ENCODE results near the gene WDR86. TPM values are rescaled to one million over a fixed set of nuclear protein-coding genes. Genes with fewer than 3 reads are reported as not detected.

The WDR86 gene
- total RNA-seq, 4 donors from 2014 or later = 5.4 to 11.8 (median 9.6) TPM

GRCh38 chr7:151454932-151455530, 45.2 kb upstream of the WDR86 start:
- DNase-seq (ENCODE audit: extremely low spot score) = no peak
- Histone ChIP-seq H3K27ac (replicated peaks in 1 of 4) (no peak overlapping the region), H3K4me1 (peaks cover 11 to 18% (median 13%) of the 10 kb centered on the region in 4 donors), H3K27me3 (no peaks in the 10 kb centered on the region), H3K4me3 (no peak overlapping the region), H3K9me3 (no peaks in the 10 kb centered on the region), H3K36me3 (no peaks in the 10 kb centered on the region)
- no peak for TF ChIP-seq POLR2A (IDR thresholded peaks at IDR 0.05; ENCODE audit: low read depth)
- intact Hi-C loops (cut with DNase I) = no loop called here
- WGBS = 95% methylated on average over 10 of the region's 15 CpGs

DNA sequence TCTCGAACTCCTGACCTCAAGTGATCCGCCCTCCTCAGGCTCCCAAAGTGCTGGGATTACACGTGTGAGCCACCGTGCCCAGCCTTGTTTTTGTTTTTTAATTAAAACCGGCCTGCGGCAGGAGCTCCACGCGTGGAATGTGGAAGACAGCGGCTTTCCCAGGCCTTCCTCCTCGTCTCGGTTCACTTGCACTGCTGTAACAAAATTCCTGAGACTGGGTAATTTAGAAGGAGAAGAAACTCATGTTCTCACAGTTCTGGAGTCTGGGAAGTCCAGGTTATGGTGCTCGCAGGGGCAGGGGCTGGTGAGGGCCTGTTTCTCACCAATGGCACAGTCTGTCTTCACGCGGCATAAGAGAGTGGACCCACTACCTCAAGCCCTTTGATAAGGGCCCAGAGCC, 44.5 kb upstream of the WDR86 start:
- TF ChIP-seq POLR2A (IDR thresholded peaks at IDR 0.05; ENCODE audit: low read depth) (no peak), CTCF (IDR thresholded peaks at IDR 0.05) (no peak), EP300 (IDR thresholded peaks at IDR 0.05) (no peak), POLR2AphosphoS5 (IDR thresholded peaks at IDR 0.05) (no peak)
- Histone ChIP-seq H3K36me3 (no peaks in the 10 kb centered on the region), H3K27me3 (no peaks in the 10 kb centered on the region), H3K27ac (replicated peaks in 1 of 4) (no peak overlapping the region), H3K4me3 (no peak overlapping the region), H3K9me3 (no peaks in the 10 kb centered on the region), H3K4me1 (peaks cover 5 to 13% (median 8%) of the 10 kb centered on the region in 4 donors)
- intact Hi-C loops (cut with DNase I) = no loop called here
- WGBS = 94% methylated on average over 13 of the region's 14 CpGs
- DNase-seq (ENCODE audit: extremely low spot score) = no peak

DNA sequence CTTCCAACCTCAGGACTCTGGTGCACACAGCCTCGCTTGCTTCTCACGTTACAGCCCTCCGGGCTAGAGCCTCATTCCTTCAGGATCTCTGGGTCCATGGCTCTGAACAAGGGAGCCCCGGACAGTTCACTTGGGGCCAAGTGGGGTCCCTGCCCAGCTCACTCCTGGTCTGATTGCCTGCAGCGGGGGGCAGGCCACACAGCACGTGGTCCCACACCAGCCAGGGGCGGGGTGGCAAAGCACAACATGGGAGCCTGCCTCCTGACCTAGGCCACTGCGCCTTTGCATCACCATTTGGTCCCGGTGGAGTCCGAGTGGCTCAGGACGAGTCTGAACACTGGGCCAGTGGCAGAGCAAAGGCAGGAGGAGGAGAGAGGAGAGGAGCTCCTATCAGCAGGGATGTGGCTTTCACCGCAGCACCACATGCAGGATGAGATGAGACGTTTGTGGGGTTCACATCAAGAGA, 43.5 kb upstream of the WDR86 start:
- H3K4me1 ChIP-seq = peaks cover 2 to 9% (median 6%) of the 10 kb centered on the region in 4 donors
- intact Hi-C loops (cut with DNase I) = no loop called here
- H3K36me3 ChIP-seq = no peaks in the 10 kb centered on the region
- DNase-seq (ENCODE audit: extremely low spot score) = no peak
- TF ChIP-seq POLR2A (IDR thresholded peaks at IDR 0.05; ENCODE audit: low read depth) = no peak
- TF ChIP-seq POLR2AphosphoS5 (IDR thresholded peaks at IDR 0.05) = no peak
- H3K9me3 ChIP-seq = no peaks in the 10 kb centered on the region
- 83% methylated on average over 10 of the region's 13 CpGs for WGBS
- no peak overlapping the region for H3K27ac ChIP-seq (replicated peaks in 1 of 4)
- no peaks in the 10 kb centered on the region for H3K27me3 ChIP-seq
- no peak overlapping the region for H3K4me3 ChIP-seq

DNA sequence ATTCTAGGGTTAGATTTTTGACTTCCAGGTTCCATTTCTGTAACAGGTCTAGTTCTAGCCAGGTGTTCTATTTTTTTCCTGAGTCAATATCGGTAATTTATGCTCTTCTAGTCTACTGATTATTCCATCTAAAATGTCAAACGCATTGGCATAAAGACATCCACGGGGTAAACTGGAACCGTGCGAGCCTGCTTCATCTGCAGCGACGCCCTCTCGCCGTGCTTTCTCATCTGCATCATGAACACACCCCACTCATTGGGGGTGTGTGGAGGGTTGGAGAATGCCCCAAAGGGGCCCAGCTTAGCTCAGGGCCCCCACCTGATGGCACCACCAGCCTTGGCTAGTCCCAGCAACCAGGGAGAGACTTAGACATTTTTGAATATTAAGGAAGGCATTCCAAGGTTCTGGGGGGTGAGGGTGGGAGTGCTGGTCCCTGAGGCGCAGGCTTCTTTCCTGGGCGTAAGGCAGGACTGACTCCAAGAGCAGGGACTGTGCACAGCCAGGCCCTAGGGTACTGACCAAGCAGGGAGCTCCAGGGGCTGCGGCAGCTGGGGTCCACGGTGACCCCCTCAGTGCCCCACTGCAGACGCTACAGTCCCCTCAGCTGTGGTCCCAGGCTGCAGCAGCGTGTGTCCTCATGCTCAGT, 43.0 kb upstream of the WDR86 start:
- no peak overlapping the region for H3K4me3 ChIP-seq
- no peak overlapping the region for H3K27ac ChIP-seq (replicated peaks in 1 of 4)
- H3K36me3 ChIP-seq = no peaks in the 10 kb centered on the region
- no peaks in the 10 kb centered on the region for H3K27me3 ChIP-seq
- TF ChIP-seq EP300 (IDR thresholded peaks at IDR 0.05) (no peak), POLR2A (IDR thresholded peaks at IDR 0.05; ENCODE audit: low read depth) (no peak), POLR2AphosphoS5 (IDR thresholded peaks at IDR 0.05) (no peak), CTCF (IDR thresholded peaks at IDR 0.05) (no peak)
- H3K9me3 ChIP-seq = no peaks in the 10 kb centered on the region
- 90% methylated on average over 11 of the region's 15 CpGs for WGBS
- DNase-seq (ENCODE audit: extremely low spot score) = no peak
- H3K4me1 ChIP-seq = peaks cover 8 to 12% (median 11%) of the 10 kb centered on the region in 4 donors
- intact Hi-C loops (cut with DNase I) = no loop called here

DNA sequence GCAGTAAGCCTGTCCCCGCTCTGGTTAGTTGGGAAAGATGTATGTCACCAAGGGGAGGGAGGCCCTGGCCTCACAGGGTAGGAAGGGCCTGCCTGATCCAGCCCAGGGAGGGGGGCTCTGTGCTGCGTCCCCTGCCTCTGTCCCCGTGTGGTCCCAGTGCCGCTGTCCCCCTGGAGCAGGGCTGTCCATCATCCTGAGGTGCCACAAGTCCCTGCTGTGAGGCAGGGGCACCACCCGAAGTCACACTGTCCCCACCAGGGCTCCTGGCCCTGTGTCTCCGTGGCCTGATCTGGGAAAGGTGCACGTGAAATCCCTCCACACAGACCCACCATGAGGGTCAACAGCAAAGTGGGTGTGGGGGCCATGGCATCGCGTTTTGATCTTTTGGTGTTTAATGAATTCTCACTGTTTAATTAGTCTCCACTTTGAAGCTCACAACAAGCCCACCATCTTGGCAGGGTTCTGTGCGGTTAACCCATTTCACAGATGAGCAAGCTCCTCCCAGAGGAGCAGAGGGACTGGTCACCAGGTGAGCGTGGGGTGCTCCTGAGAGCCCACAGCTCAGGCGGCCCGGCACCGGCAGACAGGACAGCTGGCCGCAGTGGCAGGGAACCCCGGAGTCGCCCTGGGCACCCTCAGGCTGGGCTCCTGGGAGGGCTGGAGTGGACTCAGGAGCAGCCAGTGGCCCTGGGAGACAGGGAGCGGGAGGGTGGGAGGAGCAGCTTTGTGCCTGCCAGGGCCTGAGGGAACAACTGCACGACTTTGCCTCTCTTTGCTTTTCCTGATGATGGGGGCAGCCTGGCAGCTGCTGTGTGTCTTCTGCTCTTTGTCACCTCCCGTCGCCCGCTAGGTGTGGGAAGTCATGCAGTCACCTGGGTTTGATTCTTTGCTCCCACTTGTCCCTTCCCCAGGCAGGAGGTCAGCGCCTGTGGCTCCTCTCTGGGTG, 42.1 kb upstream of the WDR86 start:
- WGBS = 94% methylated on average over 16 of the region's 23 CpGs

More for the DNA sequence above, 42.1 kb upstream of the WDR86 start:
- H3K27me3 ChIP-seq = no peaks in the 10 kb centered on the region
- no peak overlapping the region for H3K4me3 ChIP-seq
- intact Hi-C loops (cut with DNase I) = no loop called here
- peaks cover 11 to 14% (median 13%) of the 10 kb centered on the region in 4 donors for H3K4me1 ChIP-seq
- no peak for TF ChIP-seq POLR2AphosphoS5 (IDR thresholded peaks at IDR 0.05)
- TF ChIP-seq POLR2A (IDR thresholded peaks at IDR 0.05; ENCODE audit: low read depth) = no peak
- no peak for TF ChIP-seq EP300 (IDR thresholded peaks at IDR 0.05)
- no peak for TF ChIP-seq CTCF (IDR thresholded peaks at IDR 0.05)
- no peak for DNase-seq (ENCODE audit: extremely low spot score)
- H3K9me3 ChIP-seq = no peaks in the 10 kb centered on the region
- H3K27ac ChIP-seq (replicated peaks in 1 of 4) = no peak overlapping the region
- no peaks in the 10 kb centered on the region for H3K36me3 ChIP-seq

Measured in esophagus muscularis mucosa (tissue), 4 donors.